ENCODE measurements around the gene RBX1.

DNA sequence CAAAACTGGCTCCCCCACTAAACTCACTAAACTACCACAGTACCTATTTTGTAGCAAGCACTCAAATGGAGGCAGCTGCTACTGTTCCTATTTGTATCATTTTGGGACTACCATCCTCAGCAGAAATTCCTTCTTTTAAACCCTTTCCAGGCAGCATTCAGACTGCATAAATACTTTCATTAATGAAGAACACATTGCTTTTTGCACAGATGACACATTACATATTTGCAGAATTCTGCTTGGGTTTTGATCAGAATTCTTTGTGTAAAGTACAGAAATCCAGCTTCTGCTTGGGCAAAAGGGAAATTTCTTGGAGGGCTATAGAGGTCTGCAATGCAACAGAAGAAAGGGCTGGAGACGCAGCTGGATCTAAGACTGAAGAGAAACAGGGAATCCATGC is 24.2 kb downstream of the RBX1 start:
- TF ChIP-seq, protein P1, sequence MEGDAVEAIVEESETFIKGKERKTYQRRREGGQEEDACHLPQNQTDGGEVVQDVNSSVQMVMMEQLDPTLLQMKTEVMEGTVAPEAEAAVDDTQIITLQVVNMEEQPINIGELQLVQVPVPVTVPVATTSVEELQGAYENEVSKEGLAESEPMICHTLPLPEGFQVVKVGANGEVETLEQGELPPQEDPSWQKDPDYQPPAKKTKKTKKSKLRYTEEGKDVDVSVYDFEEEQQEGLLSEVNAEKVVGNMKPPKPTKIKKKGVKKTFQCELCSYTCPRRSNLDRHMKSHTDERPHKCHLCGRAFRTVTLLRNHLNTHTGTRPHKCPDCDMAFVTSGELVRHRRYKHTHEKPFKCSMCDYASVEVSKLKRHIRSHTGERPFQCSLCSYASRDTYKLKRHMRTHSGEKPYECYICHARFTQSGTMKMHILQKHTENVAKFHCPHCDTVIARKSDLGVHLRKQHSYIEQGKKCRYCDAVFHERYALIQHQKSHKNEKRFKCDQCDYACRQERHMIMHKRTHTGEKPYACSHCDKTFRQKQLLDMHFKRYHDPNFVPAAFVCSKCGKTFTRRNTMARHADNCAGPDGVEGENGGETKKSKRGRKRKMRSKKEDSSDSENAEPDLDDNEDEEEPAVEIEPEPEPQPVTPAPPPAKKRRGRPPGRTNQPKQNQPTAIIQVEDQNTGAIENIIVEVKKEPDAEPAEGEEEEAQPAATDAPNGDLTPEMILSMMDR (conservative IDR thresholded peaks at IDR 0.05; ENCODE audit: low read length) = no peak
- no peak for TF ChIP-seq EZH2phosphoT487 (IDR thresholded peaks at IDR 0.05; ENCODE audit: borderline replicate concordance)
